Endothelial cell of umbilical vein (primary cell): ENCODE results near the gene AUTS2. TPM values are rescaled to one million over a fixed set of nuclear protein-coding genes. Genes with fewer than 3 reads are reported as not detected.

Experiments used
- BruUV-seq: library from RNA; stranded (reverse); fragments of 400-500 nt; replicated peaks from 2 replicates; lab custom pipeline; 2021; lab: Mats Ljungman, UMichigan
- CTCF ChIA-PET: fragments of 300-600, 350-600 bp; sonication (Branson Sonifier 250); formaldehyde crosslinking; loops from one replicate; lab custom pipeline; 2021; ENCODE audit warnings: antibody characterized with exemption, inconsistent platforms; lab: Charles Lee
- POLR2A ChIA-PET: fragments of 300-600, 350-600 bp; sonication (Branson Sonifier 250); formaldehyde crosslinking; loops from one replicate; lab custom pipeline; 2021; ENCODE audit warnings: antibody characterized with exemption, inconsistent platforms; lab: Charles Lee
- DNase-seq: peaks from one replicate; pipeline ENCODE4 v3.0.0-alpha.2; 2011; ENCODE audit warnings: low read depth, low spot score
- FAIRE-seq: peaks from 2 replicates; lab custom pipeline; 2011; peaks lifted over from hg19 to GRCh38; lab: Jason Lieb, UNC
- H2AFZ ChIP-seq: 2 replicates; pipeline ENCODE4 v1.6.0; 2012; ENCODE audit warnings: low read depth, low read length, control low read depth, inconsistent platforms
- H3K27ac ChIP-seq: 2 replicates; pipeline ENCODE4 v1.5.1; 2011; ENCODE audit warnings: low read depth, mild to moderate bottlenecking, control low read depth, low read length, moderate library complexity; ENCODE audit not compliant: insufficient read depth
- H3K27me3 ChIP-seq, 2 experiments: 2 replicates each; pipeline versions ENCODE4 v1.6.0 to v1.6.1; 2011; ENCODE audit warnings: low read length in 2 of 2, mixed read lengths in 1 of 2; ENCODE audit not compliant: control insufficient read depth in 2 of 2, insufficient read depth in 2 of 2
- H3K36me3 ChIP-seq, 2 experiments: 2 replicates in 1 of 2; 3 replicates in 1 of 2; pipeline ENCODE4 v1.5.1; 2011; ENCODE audit warnings: low read length in 2 of 2, mild to moderate bottlenecking in 1 of 2, moderate library complexity in 1 of 2; ENCODE audit not compliant: control insufficient read depth in 2 of 2, insufficient read depth in 2 of 2; ENCODE audit errors: extremely low read depth in 1 of 2
- H3K4me1 ChIP-seq: 3 replicates; pipeline ENCODE4 v1.5.1; 2011; ENCODE audit warnings: mild to moderate bottlenecking, low read length; ENCODE audit not compliant: control insufficient read depth, insufficient read depth; ENCODE audit errors: extremely low read depth
- H3K4me2 ChIP-seq: 2 replicates; pipeline ENCODE4 v1.6.1; 2011; ENCODE audit warnings: low read length, control low read depth, mixed read lengths; ENCODE audit not compliant: insufficient read depth
- H3K4me3 ChIP-seq, 3 experiments: fragments of 200-600 bp in 1 of 3; sonication (generic), shearing (Covaris generic) in 1 of 3; replicated peaks in 1 of 3; 2 replicates each; pipeline ENCODE4 v1.5.1; 2011 to 2016; ENCODE audit warnings: control low read depth in 3 of 3, low read length in 3 of 3, mild to moderate bottlenecking in 2 of 3, inconsistent platforms in 1 of 3, low read depth in 1 of 3, moderate library complexity in 1 of 3; ENCODE audit not compliant: insufficient read depth in 1 of 3
- H3K79me2 ChIP-seq: 2 replicates; pipeline ENCODE4 v1.6.0; 2012; ENCODE audit warnings: low read length, inconsistent platforms; ENCODE audit not compliant: control insufficient read depth, insufficient read depth
- H3K9ac ChIP-seq: replicated peaks from 2 replicates; pipeline ENCODE3; 2011; ENCODE audit warnings: low read length, control low read depth; ENCODE audit not compliant: insufficient read depth; ENCODE audit errors: extremely low read depth
- H3K9me1 ChIP-seq: replicated peaks from 3 replicates; pipeline ENCODE4 v1.6.0; 2011; ENCODE audit warnings: mild to moderate bottlenecking, low read length; ENCODE audit not compliant: control insufficient read depth, insufficient read depth; ENCODE audit errors: extremely low read depth
- H3K9me3 ChIP-seq: replicated peaks from 2 replicates; pipeline ENCODE4 v1.5.1; 2012; ENCODE audit warnings: low read length, inconsistent platforms; ENCODE audit not compliant: control insufficient read depth, insufficient read depth
- H4K20me1 ChIP-seq: replicated peaks from 2 replicates; pipeline ENCODE3; 2011; ENCODE audit warnings: mild to moderate bottlenecking, low read length; ENCODE audit not compliant: control insufficient read depth, insufficient read depth; ENCODE audit errors: extremely low read depth
- EZH2 ChIP-seq: IDR thresholded peaks from 2 replicates; pipeline ENCODE4 v1.6.1; 2012; ENCODE audit warnings: borderline replicate concordance, low read depth, mild to moderate bottlenecking, moderate library complexity, low read length, inconsistent platforms; ENCODE audit not compliant: severe bottlenecking
- FOS ChIP-seq: IDR thresholded peaks from 2 replicates; pipeline ENCODE4 v1.6.1; 2011; ENCODE audit warnings: mild to moderate bottlenecking, low read length, moderate library complexity, borderline replicate concordance; ENCODE audit not compliant: insufficient read depth
- GATA2 ChIP-seq: IDR thresholded peaks from 2 replicates; pipeline ENCODE4 v1.7.0; 2011; ENCODE audit warnings: low read depth, mild to moderate bottlenecking, moderate library complexity, mixed read lengths, low read length; ENCODE audit not compliant: insufficient read length, insufficient read depth
- JUN ChIP-seq: IDR thresholded peaks from 2 replicates; pipeline ENCODE4 v1.6.1; 2011; ENCODE audit warnings: borderline replicate concordance, low read depth; ENCODE audit not compliant: insufficient read length, insufficient read depth
- MYC ChIP-seq: IDR thresholded peaks from one replicate; pipeline ENCODE4 v1.6.1; 2011; ENCODE audit warnings: mild to moderate bottlenecking, low read depth, low read length
- POLR2A ChIP-seq: IDR thresholded peaks from 2 replicates; pipeline ENCODE4 v1.6.1; 2012; ENCODE audit warnings: low read depth, mild to moderate bottlenecking, control low read depth, low read length
- POLR2AphosphoS5 ChIP-seq: IDR thresholded peaks from 2 replicates; pipeline ENCODE4 v1.6.1; 2012; ENCODE audit warnings: low read depth, mild to moderate bottlenecking, control low read depth, low read length, moderate library complexity; ENCODE audit not compliant: insufficient read depth
- dilution Hi-C: fragments of 300-500 bp; cut with MboI; formaldehyde crosslinking; loops from one replicate; pipeline ENCODE4 v1.15.0; 2019; ENCODE audit warnings: low sequenced_read_pairs; ENCODE audit not compliant: extremely low pct_ligation_motif_present
- intact Hi-C: fragments of 100-400 bp; cut with micrococcal nuclease; formaldehyde crosslinking; loops from one replicate; pipeline ENCODE4 v1.10.0; 2022
- polyA plus RNA-seq, 4 experiments: library from polyadenylated mRNA; depleted of rRNA in 3 of 4; stranded (reverse) in 3 of 4; unstranded in 1 of 4; fragments of >200 nt; gene quantifications; 2 replicates each; pipeline versions ENCODE4 v1.2.1 to v1.2.3, GENCODE V29; 2011 to 2012; ENCODE audit warnings: missing spikeins in 1 of 4
- total RNA-seq: library from RNA; stranded (reverse); gene quantifications from 2 replicates; pipeline ENCODE4 v1.2.3, GENCODE V29; 2021
- TF ChIP-seq, protein P1 (sequence below), 2 donors: IDR thresholded peaks; 1 replicate in 1 of 2; 2 replicates in 1 of 2; pipeline ENCODE4 v1.5.1; 2011; ENCODE audit warnings: low read length in 2 of 2, mild to moderate bottlenecking in 2 of 2, moderate library complexity in 2 of 2, control low read depth in 1 of 2, inconsistent platforms in 1 of 2, low read depth in 1 of 2; ENCODE audit not compliant: insufficient read depth in 1 of 2; ENCODE audit errors: extremely low read depth in 1 of 2
- TF ChIP-seq, protein P2 (sequence below): IDR thresholded peaks from 2 replicates; pipeline ENCODE4 v1.6.1; 2011; ENCODE audit not compliant: insufficient read depth, insufficient read length

AUTS2 gene
- total and polyA plus RNA-seq, 2 donors (not counting 3 experiments of a cell fraction or from before 2014, with no cell fraction given): 0.59 to 8.0 TPM

DNA sequence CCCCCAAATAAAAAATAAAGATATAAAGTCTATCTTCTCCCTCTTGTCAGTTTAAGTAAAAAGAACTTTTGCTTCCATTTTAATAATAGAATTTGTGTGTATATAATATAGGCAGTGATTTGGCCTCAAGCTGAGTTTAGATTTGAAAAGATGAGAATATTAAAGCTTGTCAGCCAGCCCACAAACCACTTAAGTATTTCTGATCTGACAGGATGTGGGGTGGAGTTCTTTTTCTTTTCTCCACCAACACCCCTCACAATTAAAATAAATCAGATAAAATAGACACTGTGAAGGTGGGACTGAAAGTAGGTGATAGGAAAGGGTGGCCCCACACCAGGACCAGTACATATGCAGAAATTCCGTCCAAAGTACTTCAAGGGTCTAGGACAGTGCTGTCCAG is 714.1 kb downstream of the AUTS2 start:
- DNase-seq (no peak), FAIRE-seq (no peak)
- no peaks in the 10 kb centered on the region for H3K4me1 ChIP-seq
- dilution Hi-C loops (no loop called here), intact Hi-C loops (no loop called here)
- H3K36me3 ChIP-seq: no peaks in the 10 kb centered on the region
- CTCF ChIA-PET: no interaction called here
- BruUV-seq: no TSS peak
- no peaks in the 10 kb centered on the region for H3K79me2 ChIP-seq
- no peak overlapping the region for H3K4me2 ChIP-seq
- no peak overlapping the region for H3K9ac ChIP-seq
- TF ChIP-seq MYC: no peak
- TF ChIP-seq GATA2: no peak
- no peak for TF ChIP-seq EZH2
- TF ChIP-seq POLR2A: no peak
- TF ChIP-seq JUN: no peak
- TF ChIP-seq FOS: no peak
- TF ChIP-seq, protein P1, sequence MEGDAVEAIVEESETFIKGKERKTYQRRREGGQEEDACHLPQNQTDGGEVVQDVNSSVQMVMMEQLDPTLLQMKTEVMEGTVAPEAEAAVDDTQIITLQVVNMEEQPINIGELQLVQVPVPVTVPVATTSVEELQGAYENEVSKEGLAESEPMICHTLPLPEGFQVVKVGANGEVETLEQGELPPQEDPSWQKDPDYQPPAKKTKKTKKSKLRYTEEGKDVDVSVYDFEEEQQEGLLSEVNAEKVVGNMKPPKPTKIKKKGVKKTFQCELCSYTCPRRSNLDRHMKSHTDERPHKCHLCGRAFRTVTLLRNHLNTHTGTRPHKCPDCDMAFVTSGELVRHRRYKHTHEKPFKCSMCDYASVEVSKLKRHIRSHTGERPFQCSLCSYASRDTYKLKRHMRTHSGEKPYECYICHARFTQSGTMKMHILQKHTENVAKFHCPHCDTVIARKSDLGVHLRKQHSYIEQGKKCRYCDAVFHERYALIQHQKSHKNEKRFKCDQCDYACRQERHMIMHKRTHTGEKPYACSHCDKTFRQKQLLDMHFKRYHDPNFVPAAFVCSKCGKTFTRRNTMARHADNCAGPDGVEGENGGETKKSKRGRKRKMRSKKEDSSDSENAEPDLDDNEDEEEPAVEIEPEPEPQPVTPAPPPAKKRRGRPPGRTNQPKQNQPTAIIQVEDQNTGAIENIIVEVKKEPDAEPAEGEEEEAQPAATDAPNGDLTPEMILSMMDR (IDR thresholded peaks at IDR 0.05; ENCODE audit: extremely low read depth in 1 of 2, insufficient read depth in 1 of 2, low read depth in 1 of 2, low read length in 2 of 2): no peak
- TF ChIP-seq, protein P2, sequence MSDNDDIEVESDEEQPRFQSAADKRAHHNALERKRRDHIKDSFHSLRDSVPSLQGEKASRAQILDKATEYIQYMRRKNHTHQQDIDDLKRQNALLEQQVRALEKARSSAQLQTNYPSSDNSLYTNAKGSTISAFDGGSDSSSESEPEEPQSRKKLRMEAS: no peak
- TF ChIP-seq POLR2AphosphoS5: no peak
- H3K9me1 ChIP-seq: no peaks in the 10 kb centered on the region
- no peak overlapping the region for H3K4me3 ChIP-seq
- no peaks in the 10 kb centered on the region for H3K9me3 ChIP-seq
- POLR2A ChIA-PET: no interaction called here
- H3K27me3 ChIP-seq: no peaks in the 10 kb centered on the region
- no peak overlapping the region for H2AFZ ChIP-seq
- no peaks in the 10 kb centered on the region for H4K20me1 ChIP-seq
- no peak overlapping the region for H3K27ac ChIP-seq
